Endodermal cell (in vitro differentiated cells): ENCODE results near the gene VSIG2. TPM values are rescaled to one million over a fixed set of nuclear protein-coding genes. Genes with fewer than 3 reads are reported as not detected.

ENCODE experiments used
- DNase-seq: peaks from one replicate; pipeline ENCODE4 v3.0.0-alpha.2; 2017
- H3K27ac ChIP-seq: 2 replicates; pipeline ENCODE4 v1.5.1; 2013; ENCODE audit warnings: mild to moderate bottlenecking, low read depth, low read length, moderate library complexity
- H3K27me3 ChIP-seq: 2 replicates; pipeline ENCODE4 v1.6.1; 2013; ENCODE audit warnings: mild to moderate bottlenecking, low read length, moderate library complexity; ENCODE audit not compliant: insufficient read depth, control insufficient read depth, poor library complexity, severe bottlenecking
- H3K36me3 ChIP-seq: 2 replicates; pipeline ENCODE4 v1.7.0; 2013; ENCODE audit warnings: mild to moderate bottlenecking, low read length, moderate library complexity; ENCODE audit not compliant: control insufficient read depth, insufficient read depth
- H3K4me1 ChIP-seq: one replicate; pipeline ENCODE4 v1.7.0; 2013; ENCODE audit warnings: low read length; ENCODE audit not compliant: control insufficient read depth, insufficient read depth
- H3K4me3 ChIP-seq: 2 replicates; pipeline ENCODE4 v1.5.1; 2013; ENCODE audit warnings: mild to moderate bottlenecking, low read length, moderate library complexity
- H3K9ac ChIP-seq: 2 replicates; pipeline ENCODE4 v1.6.1; 2013; ENCODE audit warnings: mild to moderate bottlenecking, low read length, moderate library complexity; ENCODE audit not compliant: poor library complexity, severe bottlenecking; ENCODE audit errors: extremely low read depth
- H3K9me3 ChIP-seq: 2 replicates; pipeline ENCODE4 v1.6.1; 2013; ENCODE audit warnings: mild to moderate bottlenecking, low read length, moderate library complexity; ENCODE audit not compliant: control insufficient read depth
- H3K27ac Mint-ChIP-seq: 2 replicates; pipeline ENCODE4 v1.8.0; 2020; ENCODE audit warnings: mixed read lengths
- H3K27me3 Mint-ChIP-seq: 2 replicates; pipeline ENCODE4 v1.8.0; 2021; ENCODE audit warnings: mild to moderate bottlenecking, mixed read lengths; ENCODE audit not compliant: insufficient read depth
- H3K36me3 Mint-ChIP-seq: 2 replicates; pipeline ENCODE4 v1.8.0; 2020; ENCODE audit warnings: low read depth, mixed read lengths
- H3K4me1 Mint-ChIP-seq: 2 replicates; pipeline ENCODE4 v1.8.0; 2020; ENCODE audit warnings: mixed read lengths
- H3K4me3 Mint-ChIP-seq: 2 replicates; pipeline ENCODE4 v1.8.0; 2020; ENCODE audit warnings: mild to moderate bottlenecking, moderate library complexity, mixed read lengths
- H3K9me3 Mint-ChIP-seq: 2 replicates; pipeline ENCODE4 v1.8.0; 2020; ENCODE audit warnings: mild to moderate bottlenecking, mixed read lengths
- WGBS, 2 experiments: methylation state at CpG; one replicate each; pipeline versions ENCODE4 v1.1.5 to v1.1.7; 2013; ENCODE audit warnings: missing lambda C conversion rate in 2 of 2, mixed read lengths in 1 of 2; ENCODE audit not compliant: insufficient coverage in 1 of 2, insufficient read length in 1 of 2; 5-methylcytosine and 5-hydroxymethylcytosine counted together
- total RNA-seq, 2 donors: library from RNA; stranded (reverse); fragmentation: NEBNext Ultra II Directional in 1 of 2; extraction: Animal tissue kit (Norgen Biotek cat#: 25700) in 1 of 2; gene quantifications; 2 replicates in 1 of 2; 3 replicates in 1 of 2; pipeline ENCODE4 v1.2.1, GENCODE V29; 2021
- TF ChIP-seq, protein P1 (sequence below): fragments of 200-600 bp; sonication (generic); conservative IDR thresholded peaks from 2 replicates; pipeline ENCODE4 v1.5.0; 2021; ENCODE audit warnings: antibody characterized with exemption, mild to moderate bottlenecking

The VSIG2 gene
- total RNA-seq, 2 donors from 2014 or later = 1.1 to 3.4 TPM

DNA sequence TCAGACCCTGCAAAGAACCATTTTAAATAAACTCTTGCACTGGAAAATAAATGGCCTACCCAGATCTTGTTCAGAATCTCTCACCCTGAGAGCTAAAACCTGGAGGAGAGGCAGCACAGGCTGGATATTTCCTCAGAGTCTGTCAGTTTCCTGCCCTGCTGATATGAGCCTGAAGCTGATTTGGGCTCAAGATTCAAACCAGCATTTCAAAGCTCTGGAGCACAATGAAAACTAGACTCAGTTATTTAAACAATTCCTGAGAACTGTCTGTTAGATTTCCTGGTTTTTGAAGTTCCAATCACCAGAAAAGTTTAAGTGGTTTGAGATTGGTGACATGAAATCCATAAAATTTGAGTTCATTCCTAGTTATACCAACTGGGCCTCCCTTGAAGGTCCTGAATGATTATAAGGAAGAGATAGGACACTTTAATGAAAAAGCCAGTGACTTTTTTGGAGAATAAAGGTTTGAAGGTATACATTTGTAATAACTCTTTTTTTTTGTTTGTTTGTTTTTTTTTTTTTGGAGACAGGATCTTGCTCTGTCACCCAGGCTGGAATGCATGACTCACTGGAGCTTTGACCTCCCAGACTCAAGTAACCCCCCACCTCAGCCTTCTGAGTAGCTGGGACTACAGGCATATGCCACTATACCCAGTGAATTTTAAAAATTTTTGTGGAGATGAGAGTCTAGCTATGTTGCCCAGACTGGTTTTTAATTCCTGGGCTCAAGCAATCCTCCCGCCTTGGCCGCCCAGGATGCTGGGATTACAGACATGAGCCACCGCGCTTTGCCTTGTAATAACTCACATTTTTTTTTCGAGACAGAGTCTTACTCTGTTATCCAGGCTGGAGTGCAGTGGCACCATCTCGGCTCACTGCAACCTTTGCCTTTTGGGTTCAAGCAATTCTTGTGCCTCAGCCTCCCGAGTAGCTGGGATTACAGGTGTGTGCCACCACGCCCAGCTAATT is 18.0 kb upstream of the VSIG2 start:
- no peak overlapping the region for H3K27ac ChIP-seq
- no peak overlapping the region for H3K4me3 ChIP-seq
- Mint-ChIP-seq H3K27ac (peak overlapping the region; percentile 30), H3K36me3 (peaks cover 48% of the 10 kb centered on the region), H3K4me3 (no peak overlapping the region), H3K9me3 (no peaks in the 10 kb centered on the region), H3K27me3 (no peaks in the 10 kb centered on the region), H3K4me1 (no peaks in the 10 kb centered on the region)
- H3K4me1 ChIP-seq = no peaks in the 10 kb centered on the region
- 89 to 95% methylated on average over 8 of the region's 8 CpGs for WGBS, 2 experiments
- peak; percentile 45 for DNase-seq
- no peaks in the 10 kb centered on the region for H3K27me3 ChIP-seq
- no peak overlapping the region for H3K9ac ChIP-seq
- TF ChIP-seq, protein P1, sequence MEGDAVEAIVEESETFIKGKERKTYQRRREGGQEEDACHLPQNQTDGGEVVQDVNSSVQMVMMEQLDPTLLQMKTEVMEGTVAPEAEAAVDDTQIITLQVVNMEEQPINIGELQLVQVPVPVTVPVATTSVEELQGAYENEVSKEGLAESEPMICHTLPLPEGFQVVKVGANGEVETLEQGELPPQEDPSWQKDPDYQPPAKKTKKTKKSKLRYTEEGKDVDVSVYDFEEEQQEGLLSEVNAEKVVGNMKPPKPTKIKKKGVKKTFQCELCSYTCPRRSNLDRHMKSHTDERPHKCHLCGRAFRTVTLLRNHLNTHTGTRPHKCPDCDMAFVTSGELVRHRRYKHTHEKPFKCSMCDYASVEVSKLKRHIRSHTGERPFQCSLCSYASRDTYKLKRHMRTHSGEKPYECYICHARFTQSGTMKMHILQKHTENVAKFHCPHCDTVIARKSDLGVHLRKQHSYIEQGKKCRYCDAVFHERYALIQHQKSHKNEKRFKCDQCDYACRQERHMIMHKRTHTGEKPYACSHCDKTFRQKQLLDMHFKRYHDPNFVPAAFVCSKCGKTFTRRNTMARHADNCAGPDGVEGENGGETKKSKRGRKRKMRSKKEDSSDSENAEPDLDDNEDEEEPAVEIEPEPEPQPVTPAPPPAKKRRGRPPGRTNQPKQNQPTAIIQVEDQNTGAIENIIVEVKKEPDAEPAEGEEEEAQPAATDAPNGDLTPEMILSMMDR = no peak
- H3K36me3 ChIP-seq = peaks cover 74% of the 10 kb centered on the region
- H3K9me3 ChIP-seq = no peaks in the 10 kb centered on the region

DNA sequence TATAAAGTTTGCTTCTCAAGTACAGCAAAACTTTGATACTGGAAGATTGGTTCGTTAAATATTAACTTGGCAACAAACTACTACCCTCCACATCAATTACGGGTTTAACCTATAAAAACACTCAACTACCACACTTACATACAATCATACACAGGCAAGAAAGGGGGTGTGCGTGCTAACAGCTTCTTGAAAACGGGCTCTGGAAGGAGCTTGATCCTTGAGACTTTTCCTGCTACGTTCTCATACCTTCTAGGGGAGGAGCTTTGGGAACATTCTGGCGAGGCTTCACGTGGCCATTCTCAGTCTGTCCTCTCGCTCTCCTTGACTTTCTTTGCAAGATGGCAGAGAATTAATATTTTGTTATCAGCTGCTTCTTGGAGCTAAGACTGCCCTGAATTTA is 16.9 kb upstream of the VSIG2 start:
- Histone ChIP-seq H3K4me3 (no peak overlapping the region), H3K27ac (no peak overlapping the region), H3K36me3 (peaks cover 75% of the 10 kb centered on the region), H3K27me3 (no peaks in the 10 kb centered on the region), H3K4me1 (no peaks in the 10 kb centered on the region), H3K9me3 (no peaks in the 10 kb centered on the region), H3K9ac (no peak overlapping the region)
- Mint-ChIP-seq H3K4me1 (no peaks in the 10 kb centered on the region), H3K27ac (no peak overlapping the region), H3K4me3 (no peak overlapping the region), H3K27me3 (no peaks in the 10 kb centered on the region), H3K9me3 (no peaks in the 10 kb centered on the region), H3K36me3 (peaks cover 45% of the 10 kb centered on the region)
- DNase-seq = no peak
- WGBS, 2 experiments = 93 to 96% methylated on average over 6 to 8 of the region's 8 CpGs
- TF ChIP-seq, protein P1 = no peak

DNA sequence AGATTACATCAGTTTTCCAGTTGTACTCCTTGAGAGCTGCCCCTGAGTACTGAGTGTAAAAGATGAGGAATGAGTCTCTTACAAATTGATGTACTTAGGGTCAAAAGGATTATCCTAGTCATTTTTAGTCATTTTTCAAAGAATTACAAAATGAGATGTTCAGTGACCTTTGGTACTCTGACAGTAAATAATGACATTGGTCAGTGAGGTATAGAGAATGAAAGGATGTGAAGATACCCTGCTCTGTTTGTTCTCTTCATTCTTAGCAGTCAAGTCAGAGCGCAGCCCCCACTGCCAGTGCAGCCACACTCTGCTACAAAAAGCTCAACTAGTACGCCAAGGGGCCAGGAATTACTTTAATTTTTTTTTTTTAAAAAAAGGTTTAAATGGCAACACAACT is 14.1 kb upstream of the VSIG2 start:
- peaks cover 29% of the 10 kb centered on the region for H3K36me3 Mint-ChIP-seq
- TF ChIP-seq, protein P1 = no peak
- Histone ChIP-seq H3K4me1 (no peaks in the 10 kb centered on the region), H3K9ac (no peak overlapping the region), H3K27me3 (peaks cover 19% of the 10 kb centered on the region), H3K9me3 (no peaks in the 10 kb centered on the region), H3K27ac (no peak overlapping the region), H3K36me3 (peaks cover 51% of the 10 kb centered on the region), H3K4me3 (no peak overlapping the region)
- DNase-seq = no peak
- peaks cover 5% of the 10 kb centered on the region for H3K4me1 Mint-ChIP-seq
- H3K4me3 Mint-ChIP-seq = no peak overlapping the region
- WGBS, 2 experiments = 100% methylated on average over 2 of the region's 2 CpGs; no CpG with 5 or more reads in 1 of the 2 experiments
- H3K27ac Mint-ChIP-seq = no peak overlapping the region
- H3K27me3 Mint-ChIP-seq = peaks cover 13% of the 10 kb centered on the region
- no peaks in the 10 kb centered on the region for H3K9me3 Mint-ChIP-seq
